Measurements from ENCODE around the gene TMPRSS9. TPM values are rescaled to one million over a fixed set of nuclear protein-coding genes. Genes with fewer than 3 reads are reported as not detected.

Gene TMPRSS9
- total and polyA plus RNA-seq, 2 experiments from 2014 or later, result not detected

GRCh38 chr19:2338055-2338615, 21.9 kb upstream of the TMPRSS9 start:
- peaks cover 11% of the 10 kb centered on the region for H3K36me3 ChIP-seq
- H3K9me3 ChIP-seq (ENCODE audit: low read depth), result no peaks in the 10 kb centered on the region
- no peaks in the 10 kb centered on the region for H3K27me3 ChIP-seq
- TF ChIP-seq CTCF (IDR thresholded peaks at IDR 0.05; ENCODE audit: low read depth, low read length), result no peak
- no peak for DNase-seq (ENCODE audit: low read depth in 1 of 2, low spot score in 1 of 2)
- H3K27ac ChIP-seq, result no peak overlapping the region
- H3K4me1 ChIP-seq (ENCODE audit: low read depth), result no peaks in the 10 kb centered on the region
- no peak overlapping the region for H3K4me3 ChIP-seq

GRCh38 chr19:2338751-2339643, 21.1 kb upstream of the TMPRSS9 start:
- Histone ChIP-seq H3K27me3 (no peaks in the 10 kb centered on the region), H3K4me3 (no peak overlapping the region), H3K9me3 (ENCODE audit: low read depth) (no peaks in the 10 kb centered on the region), H3K27ac (no peak overlapping the region), H3K36me3 (peaks cover 11% of the 10 kb centered on the region), H3K4me1 (ENCODE audit: low read depth) (no peaks in the 10 kb centered on the region)
- DNase-seq (ENCODE audit: low read depth in 1 of 2, low spot score in 1 of 2), result no peak
- TF ChIP-seq CTCF (IDR thresholded peaks at IDR 0.05; ENCODE audit: low read depth, low read length), result no peak

- H3K9me3 ChIP-seq (ENCODE audit: low read depth), result no peaks in the 10 kb centered on the region
- no peaks in the 10 kb centered on the region for H3K4me1 ChIP-seq (ENCODE audit: low read depth)
- no peak overlapping the region for H3K27ac ChIP-seq
- no peak overlapping the region for H3K4me3 ChIP-seq
- no peaks in the 10 kb centered on the region for H3K27me3 ChIP-seq
- H3K36me3 ChIP-seq, result peaks cover 14% of the 10 kb centered on the region
- no peak for DNase-seq (ENCODE audit: low read depth in 1 of 2, low spot score in 1 of 2)
- TF ChIP-seq CTCF (IDR thresholded peaks at IDR 0.05; ENCODE audit: low read depth, low read length), result no peak
Measured at GRCh38 chr19:2339644-2340310, 20.3 kb upstream of the TMPRSS9 start.

- Histone ChIP-seq H3K36me3 (peaks cover 14% of the 10 kb centered on the region), H3K4me1 (ENCODE audit: low read depth) (no peaks in the 10 kb centered on the region), H3K27me3 (no peaks in the 10 kb centered on the region), H3K9me3 (ENCODE audit: low read depth) (no peaks in the 10 kb centered on the region), H3K27ac (no peak overlapping the region), H3K4me3 (no peak overlapping the region)
- DNase-seq (ENCODE audit: low read depth in 1 of 2, low spot score in 1 of 2), result no peak
- TF ChIP-seq CTCF (IDR thresholded peaks at IDR 0.05; ENCODE audit: low read depth, low read length), result no peak
Measured at GRCh38 chr19:2340496-2341243, 19.4 kb upstream of the TMPRSS9 start.

GRCh38 chr19:2341244-2341751, 18.8 kb upstream of the TMPRSS9 start:
- TF ChIP-seq CTCF (IDR thresholded peaks at IDR 0.05; ENCODE audit: low read depth, low read length), result no peak
- H3K27me3 ChIP-seq, result no peaks in the 10 kb centered on the region
- H3K9me3 ChIP-seq (ENCODE audit: low read depth), result no peaks in the 10 kb centered on the region
- no peaks in the 10 kb centered on the region for H3K4me1 ChIP-seq (ENCODE audit: low read depth)
- H3K4me3 ChIP-seq, result no peak overlapping the region
- H3K27ac ChIP-seq, result no peak overlapping the region
- DNase-seq (ENCODE audit: low read depth in 1 of 2, low spot score in 1 of 2), result no peak
- H3K36me3 ChIP-seq, result peaks cover 14% of the 10 kb centered on the region

Measured in cardiac muscle cell (in vitro differentiated cells and primary cell).